GM08714 (cell line): ENCODE data around the gene SOHLH2.

Experiments used
- H3K4me3 ChIP-seq: fragments of 200-500 bp; sonication (Bioruptor generic); 2 replicates; pipeline ENCODE4 v1.5.1; 2014; ENCODE audit warnings: mild to moderate bottlenecking, low read length, inconsistent platforms
- ZNF274 ChIP-seq: IDR thresholded peaks from 2 replicates; pipeline ENCODE4 v1.6.1; 2012; ENCODE audit warnings: mild to moderate bottlenecking, low read depth, low read length

SOHLH2 gene

GRCh38 chr13:36212789-36213188 is 1.6 kb downstream of the SOHLH2 start:
- no peak for TF ChIP-seq ZNF274

GRCh38 chr13:36211567-36211966 is 2.8 kb downstream of the SOHLH2 start:
- TF ChIP-seq ZNF274: no peak
- no peak overlapping the region for H3K4me3 ChIP-seq

More at GRCh38 chr13:36212789-36213188, 1.6 kb downstream of the SOHLH2 start:
- no peak overlapping the region for H3K4me3 ChIP-seq

GRCh38 chr13:36210738-36211137 is 3.6 kb downstream of the SOHLH2 start:
- TF ChIP-seq ZNF274: no peak
- no peak overlapping the region for H3K4me3 ChIP-seq

GRCh38 chr13:36207672-36208071 is 6.7 kb downstream of the SOHLH2 start:
- no peak for TF ChIP-seq ZNF274

GRCh38 chr13:36193151-36193855 is 21.1 kb downstream of the SOHLH2 start:
- H3K4me3 ChIP-seq: no peak overlapping the region
- no peak for TF ChIP-seq ZNF274

More at GRCh38 chr13:36207672-36208071, 6.7 kb downstream of the SOHLH2 start:
- no peak overlapping the region for H3K4me3 ChIP-seq

- H3K4me3 ChIP-seq: no peak overlapping the region
- no peak for TF ChIP-seq ZNF274
These were observed 22.2 kb downstream of the SOHLH2 start for GRCh38 chr13:36192166-36192565.

- TF ChIP-seq ZNF274: no peak
- H3K4me3 ChIP-seq: no peak overlapping the region
These were observed 23.6 kb downstream of the SOHLH2 start for GRCh38 chr13:36190771-36191170.

GRCh38 chr13:36188441-36188840 is 25.9 kb downstream of the SOHLH2 start:
- no peak for TF ChIP-seq ZNF274
- no peak overlapping the region for H3K4me3 ChIP-seq

- H3K4me3 ChIP-seq: no peak overlapping the region
- no peak for TF ChIP-seq ZNF274
These were observed 30.5 kb downstream of the SOHLH2 start for GRCh38 chr13:36183901-36184300.

- H3K4me3 ChIP-seq: no peak overlapping the region
- TF ChIP-seq ZNF274: no peak
These were observed 38.7 kb downstream of the SOHLH2 start for GRCh38 chr13:36175621-36176020.

GRCh38 chr13:36174923-36175322 is 39.4 kb downstream of the SOHLH2 start:
- no peak overlapping the region for H3K4me3 ChIP-seq
- no peak for TF ChIP-seq ZNF274

GRCh38 chr13:36173571-36174322 is 40.6 kb downstream of the SOHLH2 start:
- no peak overlapping the region for H3K4me3 ChIP-seq
- no peak for TF ChIP-seq ZNF274

- TF ChIP-seq ZNF274: no peak
- no peak overlapping the region for H3K4me3 ChIP-seq
These were observed 48.3 kb downstream of the SOHLH2 start for GRCh38 chr13:36166046-36166445.

- H3K4me3 ChIP-seq: no peak overlapping the region
- TF ChIP-seq ZNF274: no peak
These were observed 50.5 kb downstream of the SOHLH2 start for GRCh38 chr13:36163809-36164308.

- no peak for TF ChIP-seq ZNF274
These were observed 51.1 kb downstream of the SOHLH2 start for GRCh38 chr13:36163286-36163685.

More at GRCh38 chr13:36163286-36163685, 51.1 kb downstream of the SOHLH2 start:
- H3K4me3 ChIP-seq: no peak overlapping the region
